Measurements from ENCODE around the gene GPD1. TPM values are rescaled to one million over a fixed set of nuclear protein-coding genes. Genes with fewer than 3 reads are reported as not detected.
"Not testable (repeated sequence)": the region's sequence is repeated elsewhere in the genome, so short reads cannot be mapped to it uniquely, and the experiment has no call there.

GPD1 gene
- total RNA-seq, 1 experiment from 2014 or later: 0.37 TPM

- H3K27me3 Mint-ChIP-seq (ENCODE audit: insufficient read depth, unreplicated experiment): no peaks in the 10 kb centered on the region
- TF ChIP-seq CTCF (IDR thresholded peaks at IDR 0.05; ENCODE audit: unreplicated experiment): no peak
- H3K27ac Mint-ChIP-seq (ENCODE audit: low read depth, unreplicated experiment): no peak overlapping the region
- POLR2A ChIA-PET: no interaction called here
- no TSS peak for BruUV-seq (replicated peaks)
- DNase-seq (ENCODE audit: unreplicated experiment): no peak
- CTCF ChIA-PET: interaction anchor here (0.8 to 1.9 kb wide), 5 partner anchors 9 to 97 kb away, joined by 3 to 15 read pairs (median 6); partner anchors contain the start of gene COX14
- intact Hi-C loops (cut with micrococcal nuclease): no loop called here
- H3K36me3 Mint-ChIP-seq (ENCODE audit: insufficient read depth, unreplicated experiment): peaks cover 54% of the 10 kb centered on the region
- no peaks in the 10 kb centered on the region for H3K4me1 Mint-ChIP-seq (ENCODE audit: insufficient read depth, unreplicated experiment)
- no peaks in the 10 kb centered on the region for H3K9me3 Mint-ChIP-seq (ENCODE audit: unreplicated experiment)
- H3K4me3 Mint-ChIP-seq (ENCODE audit: unreplicated experiment): no peak overlapping the region
Measured at GRCh38 chr12:50142993-50143392, 39.2 kb downstream of the GPD1 start.

- Mint-ChIP-seq H3K27me3 (ENCODE audit: insufficient read depth, unreplicated experiment) (no peaks in the 10 kb centered on the region), H3K4me3 (ENCODE audit: unreplicated experiment) (no peak overlapping the region), H3K27ac (ENCODE audit: low read depth, unreplicated experiment) (no peak overlapping the region), H3K9me3 (ENCODE audit: unreplicated experiment) (no peaks in the 10 kb centered on the region), H3K4me1 (ENCODE audit: insufficient read depth, unreplicated experiment) (no peaks in the 10 kb centered on the region), H3K36me3 (ENCODE audit: insufficient read depth, unreplicated experiment) (peaks cover 30% of the 10 kb centered on the region)
- no peak for TF ChIP-seq CTCF (IDR thresholded peaks at IDR 0.05; ENCODE audit: unreplicated experiment)
- CTCF ChIA-PET: interaction anchor here (1.5 kb wide), 1 partner anchor 13 kb away, joined by 7 read pairs; no protein-coding TSS in a partner anchor
- DNase-seq (ENCODE audit: unreplicated experiment): no peak
- no TSS peak for BruUV-seq (replicated peaks)
- POLR2A ChIA-PET: interaction anchor here (1.1 to 2.4 kb wide), 3 partner anchors 11 to 60 kb away, joined by 3 to 12 read pairs (median 6); partner anchors contain the start of genes COX14 and SMARCD1
- intact Hi-C loops (cut with micrococcal nuclease): no loop called here
Measured at GRCh38 chr12:50145439-50145838, 41.6 kb downstream of the GPD1 start.

GRCh38 chr12:50147281-50147680 is 43.5 kb downstream of the GPD1 start:
- POLR2A ChIA-PET: interaction anchor here (1.2 to 2.4 kb wide), 3 partner anchors 10 to 35 kb away, joined by 3 to 12 read pairs (median 4); partner anchors contain the start of gene COX14
- Mint-ChIP-seq H3K4me1 (ENCODE audit: insufficient read depth, unreplicated experiment) (no peaks in the 10 kb centered on the region), H3K27me3 (ENCODE audit: insufficient read depth, unreplicated experiment) (no peaks in the 10 kb centered on the region), H3K36me3 (ENCODE audit: insufficient read depth, unreplicated experiment) (peaks cover 12% of the 10 kb centered on the region), H3K27ac (ENCODE audit: low read depth, unreplicated experiment) (no peak overlapping the region), H3K4me3 (ENCODE audit: unreplicated experiment) (no peak overlapping the region), H3K9me3 (ENCODE audit: unreplicated experiment) (no peaks in the 10 kb centered on the region)
- no peak for DNase-seq (ENCODE audit: unreplicated experiment)
- intact Hi-C loops (cut with micrococcal nuclease): no loop called here
- no peak for TF ChIP-seq CTCF (IDR thresholded peaks at IDR 0.05; ENCODE audit: unreplicated experiment)
- BruUV-seq (replicated peaks): no TSS peak
- CTCF ChIA-PET: interaction anchor here (0.7 to 2.3 kb wide), 4 partner anchors 10 to 1017 kb away, joined by 3 to 14 read pairs (median 4); no protein-coding TSS in a partner anchor

GRCh38 chr12:50148011-50148410 is 44.2 kb downstream of the GPD1 start:
- H3K4me1 Mint-ChIP-seq (ENCODE audit: insufficient read depth, unreplicated experiment); H3K27ac Mint-ChIP-seq (ENCODE audit: low read depth, unreplicated experiment); DNase-seq (ENCODE audit: unreplicated experiment); H3K27me3 Mint-ChIP-seq (ENCODE audit: insufficient read depth, unreplicated experiment); H3K9me3 Mint-ChIP-seq (ENCODE audit: unreplicated experiment); H3K4me3 Mint-ChIP-seq (ENCODE audit: unreplicated experiment); BruUV-seq (replicated peaks); intact Hi-C loops (cut with micrococcal nuclease): not testable (repeated sequence)
- POLR2A ChIA-PET: interaction anchor here (1.2 to 2.4 kb wide), 3 partner anchors 9 to 36 kb away, joined by 3 to 12 read pairs (median 4); partner anchors contain the start of gene COX14
- peaks cover 17% of the 10 kb centered on the region for H3K36me3 Mint-ChIP-seq (ENCODE audit: insufficient read depth, unreplicated experiment)
- CTCF ChIA-PET: interaction anchor here (0.6 to 2.3 kb wide), 5 partner anchors 9 to 1018 kb away, joined by 3 to 14 read pairs (median 4); no protein-coding TSS in a partner anchor

Measured in MCF 10A (cell line).